ENCODE results near the gene PRELID3B.

DNA sequence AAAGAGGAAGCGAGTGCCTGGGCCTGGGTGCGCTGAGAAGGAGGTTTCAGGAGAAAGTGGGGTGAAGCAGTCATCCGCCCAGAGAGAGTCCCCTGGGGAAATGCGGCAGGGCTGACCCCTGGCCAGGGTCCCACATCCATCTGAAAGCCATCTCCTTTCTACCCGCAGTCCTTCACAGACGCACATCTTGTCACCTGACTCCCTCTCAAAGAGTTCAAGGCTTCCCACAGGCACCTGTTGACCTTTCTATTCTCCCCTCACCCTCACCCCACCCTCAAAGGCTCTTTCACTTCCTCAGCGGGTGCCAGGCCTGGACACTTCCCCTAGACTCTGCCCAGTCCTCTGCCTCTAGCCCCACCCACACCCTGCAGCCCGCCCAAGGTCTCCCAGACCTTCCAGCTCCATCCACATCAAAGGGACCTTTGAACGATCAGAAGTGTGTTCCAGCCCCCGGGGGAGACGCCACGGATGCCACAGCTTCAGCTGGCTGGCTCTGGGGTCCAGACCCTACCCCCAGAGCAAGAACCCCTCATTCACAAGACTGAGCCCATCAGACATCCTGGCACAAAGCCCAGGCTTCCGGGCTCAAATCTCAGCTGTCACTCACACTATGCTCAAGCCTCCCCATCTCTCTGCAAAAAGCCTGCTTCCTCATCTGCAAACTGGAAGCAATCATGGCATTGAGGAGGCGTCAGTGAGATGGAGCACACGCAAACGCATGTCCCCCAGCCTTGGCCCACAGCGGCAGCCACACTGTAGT is 37.6 kb downstream of the PRELID3B start:
- no peak for TF ChIP-seq EZH2 (IDR thresholded peaks at IDR 0.05; ENCODE audit: insufficient read depth, poor library complexity, severe bottlenecking)
- no peak for TF ChIP-seq EZH2phosphoT487 (IDR thresholded peaks at IDR 0.05; ENCODE audit: insufficient read depth, low read depth)

Measured in GM23248 (cell line).